22Rv1 (cell line): ENCODE data around the gene ASB3.
"Not testable (repeated sequence)": the region's sequence is repeated elsewhere in the genome, so short reads cannot be mapped to it uniquely, and the experiment has no call there.

Experiments used
- H3K27ac ChIP-seq: fragments of 450-650 bp; 2 replicates; pipeline ENCODE4 v1.5.1; 2017
- ZFX ChIP-seq: fragments of 450-650 bp; IDR thresholded peaks from 2 replicates; pipeline ENCODE4 v1.6.1; 2017; ENCODE audit warnings: antibody characterized with exemption, borderline replicate concordance
- TF ChIP-seq, protein P1 (sequence below): fragments of 450-650 bp; IDR thresholded peaks from 2 replicates; pipeline ENCODE4 v1.5.1; 2017; ENCODE audit warnings: mild to moderate bottlenecking

ASB3 gene

GRCh38 chr2:53769318-53769945 lies 17.3 kb downstream of the ASB3 start:
- no peak for TF ChIP-seq ZFX
- TF ChIP-seq, protein P1, sequence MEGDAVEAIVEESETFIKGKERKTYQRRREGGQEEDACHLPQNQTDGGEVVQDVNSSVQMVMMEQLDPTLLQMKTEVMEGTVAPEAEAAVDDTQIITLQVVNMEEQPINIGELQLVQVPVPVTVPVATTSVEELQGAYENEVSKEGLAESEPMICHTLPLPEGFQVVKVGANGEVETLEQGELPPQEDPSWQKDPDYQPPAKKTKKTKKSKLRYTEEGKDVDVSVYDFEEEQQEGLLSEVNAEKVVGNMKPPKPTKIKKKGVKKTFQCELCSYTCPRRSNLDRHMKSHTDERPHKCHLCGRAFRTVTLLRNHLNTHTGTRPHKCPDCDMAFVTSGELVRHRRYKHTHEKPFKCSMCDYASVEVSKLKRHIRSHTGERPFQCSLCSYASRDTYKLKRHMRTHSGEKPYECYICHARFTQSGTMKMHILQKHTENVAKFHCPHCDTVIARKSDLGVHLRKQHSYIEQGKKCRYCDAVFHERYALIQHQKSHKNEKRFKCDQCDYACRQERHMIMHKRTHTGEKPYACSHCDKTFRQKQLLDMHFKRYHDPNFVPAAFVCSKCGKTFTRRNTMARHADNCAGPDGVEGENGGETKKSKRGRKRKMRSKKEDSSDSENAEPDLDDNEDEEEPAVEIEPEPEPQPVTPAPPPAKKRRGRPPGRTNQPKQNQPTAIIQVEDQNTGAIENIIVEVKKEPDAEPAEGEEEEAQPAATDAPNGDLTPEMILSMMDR = no peak
- H3K27ac ChIP-seq = no peak overlapping the region

DNA sequence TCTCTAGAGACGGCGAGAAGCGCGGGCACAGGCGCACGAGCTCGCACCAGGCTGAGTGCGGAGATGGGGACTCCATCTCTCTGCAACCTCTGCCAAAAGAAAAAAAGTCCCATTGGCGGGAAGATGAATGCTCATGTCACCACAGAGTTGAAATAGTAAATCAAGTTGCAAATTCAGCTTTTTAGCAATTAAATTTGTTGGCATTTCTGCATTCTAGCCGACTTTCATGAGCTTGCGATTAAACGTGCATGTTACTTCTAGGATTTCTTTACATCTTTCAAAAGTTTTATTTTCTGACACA lies 18.6 kb downstream of the ASB3 start:
- peak overlapping the region; percentile 66 for H3K27ac ChIP-seq
- no peak for TF ChIP-seq ZFX
- TF ChIP-seq, protein P1 = no peak

DNA sequence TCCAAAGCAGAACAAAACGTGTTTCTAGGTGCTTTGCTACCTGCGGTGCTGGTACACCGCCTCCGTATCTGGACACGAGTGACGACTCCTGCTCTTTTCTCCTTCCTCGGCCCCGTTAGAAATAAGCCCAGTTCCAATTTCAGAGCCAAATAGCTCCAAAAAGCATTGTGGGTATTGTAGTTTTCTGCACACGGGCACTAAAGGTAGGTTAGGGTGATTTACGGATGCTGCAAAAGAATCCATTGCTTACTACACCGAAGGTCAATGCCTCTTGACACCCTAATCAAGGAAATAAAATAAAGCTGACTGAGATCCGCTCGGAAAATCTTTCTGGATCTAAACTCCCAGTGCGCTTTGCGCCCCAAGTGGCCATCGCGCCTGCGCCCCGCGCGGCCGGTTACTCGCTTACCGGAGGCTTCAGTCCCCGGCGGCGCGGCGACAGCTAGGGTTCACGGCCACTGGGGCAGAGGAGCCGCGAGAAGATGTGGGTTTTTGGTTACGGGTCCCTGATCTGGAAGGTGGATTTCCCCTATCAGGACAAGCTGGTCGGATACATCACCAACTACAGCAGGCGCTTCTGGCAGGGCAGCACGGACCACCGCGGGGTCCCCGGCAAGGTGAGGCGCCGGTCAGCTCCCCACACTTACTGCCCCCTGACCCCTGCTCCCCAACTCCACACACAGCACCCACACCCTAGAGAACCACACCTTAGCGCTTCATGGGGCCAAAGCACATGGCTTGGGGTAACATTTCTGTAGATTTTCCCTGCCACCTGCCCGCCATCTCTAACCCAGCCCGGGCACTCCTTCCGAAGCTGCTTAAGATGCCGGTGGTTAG lies 19.1 kb downstream of the ASB3 start, which contains the start of gene CHAC2:
Gene CHAC2, plus strand, starts transcription at position 400 of the 837 bp plus-strand sequence. Its CDS starts 83 bp downstream, at position 483.
- H3K27ac ChIP-seq = peak within 1 kb of the TSS; percentile 66

DNA sequence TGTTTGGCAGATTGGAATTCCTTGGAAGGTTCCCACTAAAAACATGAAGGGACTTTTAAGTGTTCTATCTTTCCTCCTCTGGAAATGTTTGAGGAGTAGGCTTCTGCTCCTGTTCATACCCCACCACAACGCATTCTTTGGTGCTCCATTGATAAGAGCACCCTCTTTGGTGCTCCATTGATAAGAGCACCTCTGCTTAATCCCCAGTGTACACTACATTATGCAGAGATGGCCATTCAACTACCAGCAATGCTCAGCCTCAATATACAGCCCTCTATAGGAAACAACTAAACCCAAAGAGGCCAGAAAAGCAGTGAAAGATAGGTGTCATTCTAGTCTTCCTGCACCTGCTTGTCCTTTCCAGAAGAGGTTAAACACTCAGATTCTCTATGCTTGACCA lies 21.0 kb downstream of the ASB3 start:
- H3K27ac ChIP-seq = no peak overlapping the region
- TF ChIP-seq ZFX = no peak
- TF ChIP-seq, protein P1 = no peak

More for the DNA sequence above, 19.1 kb downstream of the ASB3 start, which contains the start of gene CHAC2:
- TF ChIP-seq, protein P1 = peak; percentile 10; the same call in 1 of the 2 replicates
- no peak for TF ChIP-seq ZFX

- H3K27ac ChIP-seq = not testable (repeated sequence)
Observed at GRCh38 chr2:53757206-53757605, 29.5 kb downstream of the ASB3 start.

DNA sequence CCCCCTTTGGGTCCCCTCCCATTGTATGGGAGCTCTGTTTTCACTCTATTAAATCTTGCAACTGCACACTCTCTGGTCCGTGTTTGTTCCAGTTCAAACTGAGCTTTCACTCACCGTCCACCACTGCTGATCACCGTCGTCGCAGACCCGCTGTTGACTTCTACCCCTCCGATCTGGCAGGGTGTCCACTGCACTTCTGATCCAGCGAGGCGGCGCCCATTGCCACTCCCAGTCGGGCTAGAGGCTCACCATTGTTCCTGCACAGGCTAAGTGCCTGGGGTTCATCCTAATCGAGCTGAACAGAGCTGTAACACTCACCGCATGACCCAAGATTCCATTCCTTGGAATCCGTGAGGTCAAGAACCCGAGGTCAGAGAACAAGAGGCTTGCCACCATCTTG lies 30.1 kb downstream of the ASB3 start:
- TF ChIP-seq, protein P1 = no peak
- TF ChIP-seq ZFX = no peak
- no peak overlapping the region for H3K27ac ChIP-seq

DNA sequence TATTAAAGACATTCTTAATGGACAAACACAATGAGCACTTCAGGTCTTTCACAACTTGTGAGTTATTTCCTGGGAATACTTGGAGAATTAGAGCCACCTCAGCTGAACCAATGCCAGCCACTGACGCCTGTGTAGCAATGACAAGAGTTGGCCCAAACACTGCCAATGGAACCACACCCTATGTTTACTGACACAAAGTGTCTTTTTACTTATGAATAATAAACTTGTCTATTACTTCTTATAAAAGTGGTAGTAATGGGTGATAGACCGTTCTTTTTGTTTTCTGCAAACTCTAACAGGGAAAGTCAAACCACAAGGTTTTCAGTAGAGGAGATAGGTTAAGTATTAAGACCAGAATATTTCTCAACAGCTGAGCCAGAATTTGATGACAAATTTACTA lies 31.6 kb downstream of the ASB3 start:
- no peak overlapping the region for H3K27ac ChIP-seq
- TF ChIP-seq, protein P1 = no peak
- no peak for TF ChIP-seq ZFX
